ENCODE data around the gene DCST2. TPM values are rescaled to one million over a fixed set of nuclear protein-coding genes. Genes with fewer than 3 reads are reported as not detected.

DCST2 gene
- total RNA-seq, 1 donor from 2014 or later: 2.2 TPM

DNA sequence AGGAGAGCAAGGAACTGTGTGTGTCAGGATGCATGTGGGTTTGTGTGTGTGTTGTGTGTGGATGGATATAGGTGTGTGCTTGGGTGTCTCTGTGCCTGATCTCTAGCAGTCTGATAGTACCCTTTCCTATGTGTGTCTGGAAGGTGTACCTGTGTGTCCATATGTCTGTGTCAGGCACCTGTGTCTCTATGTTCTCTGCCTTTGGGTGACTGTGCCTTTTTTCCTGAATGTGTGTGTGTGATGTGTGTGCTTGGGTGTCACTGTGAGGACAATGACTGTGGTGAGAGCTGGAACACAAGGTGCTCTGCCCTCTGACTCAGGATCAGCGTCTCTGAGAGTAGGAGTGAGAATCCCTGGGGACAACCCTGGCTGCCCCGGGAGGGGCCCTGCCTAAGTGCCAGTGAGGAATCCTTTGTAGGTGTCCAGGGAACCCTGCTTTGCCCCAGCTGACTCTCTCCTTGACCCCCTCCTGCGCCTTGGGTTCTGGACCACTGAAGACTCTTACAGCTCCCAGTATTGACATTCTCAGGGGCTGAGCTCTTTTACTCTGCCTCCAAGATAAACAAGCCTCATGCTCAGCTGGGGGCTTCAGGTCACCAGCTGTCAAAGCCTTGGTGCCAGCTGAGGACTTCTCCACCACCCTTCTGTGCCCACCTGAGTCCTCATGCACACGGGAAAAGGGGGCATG, 44.3 kb upstream of the DCST2 start:
- TF ChIP-seq, protein P1, sequence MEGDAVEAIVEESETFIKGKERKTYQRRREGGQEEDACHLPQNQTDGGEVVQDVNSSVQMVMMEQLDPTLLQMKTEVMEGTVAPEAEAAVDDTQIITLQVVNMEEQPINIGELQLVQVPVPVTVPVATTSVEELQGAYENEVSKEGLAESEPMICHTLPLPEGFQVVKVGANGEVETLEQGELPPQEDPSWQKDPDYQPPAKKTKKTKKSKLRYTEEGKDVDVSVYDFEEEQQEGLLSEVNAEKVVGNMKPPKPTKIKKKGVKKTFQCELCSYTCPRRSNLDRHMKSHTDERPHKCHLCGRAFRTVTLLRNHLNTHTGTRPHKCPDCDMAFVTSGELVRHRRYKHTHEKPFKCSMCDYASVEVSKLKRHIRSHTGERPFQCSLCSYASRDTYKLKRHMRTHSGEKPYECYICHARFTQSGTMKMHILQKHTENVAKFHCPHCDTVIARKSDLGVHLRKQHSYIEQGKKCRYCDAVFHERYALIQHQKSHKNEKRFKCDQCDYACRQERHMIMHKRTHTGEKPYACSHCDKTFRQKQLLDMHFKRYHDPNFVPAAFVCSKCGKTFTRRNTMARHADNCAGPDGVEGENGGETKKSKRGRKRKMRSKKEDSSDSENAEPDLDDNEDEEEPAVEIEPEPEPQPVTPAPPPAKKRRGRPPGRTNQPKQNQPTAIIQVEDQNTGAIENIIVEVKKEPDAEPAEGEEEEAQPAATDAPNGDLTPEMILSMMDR (IDR thresholded peaks at IDR 0.05; ENCODE audit: unreplicated experiment): no peak
- peak overlapping the region; percentile 83 for H3K4me3 Mint-ChIP-seq (ENCODE audit: low read depth)
- H3K9me3 Mint-ChIP-seq (ENCODE audit: low read depth): no peaks in the 10 kb centered on the region
- H3K4me1 Mint-ChIP-seq (ENCODE audit: low read depth): peaks cover 28% of the 10 kb centered on the region
- DNase-seq (ENCODE audit: low spot score, unreplicated experiment): no peak
- no peaks in the 10 kb centered on the region for H3K36me3 Mint-ChIP-seq (ENCODE audit: insufficient read depth)
- H3K27me3 Mint-ChIP-seq: peaks cover 25% of the 10 kb centered on the region
- H3K27ac Mint-ChIP-seq: peak overlapping the region; percentile 5

DNA sequence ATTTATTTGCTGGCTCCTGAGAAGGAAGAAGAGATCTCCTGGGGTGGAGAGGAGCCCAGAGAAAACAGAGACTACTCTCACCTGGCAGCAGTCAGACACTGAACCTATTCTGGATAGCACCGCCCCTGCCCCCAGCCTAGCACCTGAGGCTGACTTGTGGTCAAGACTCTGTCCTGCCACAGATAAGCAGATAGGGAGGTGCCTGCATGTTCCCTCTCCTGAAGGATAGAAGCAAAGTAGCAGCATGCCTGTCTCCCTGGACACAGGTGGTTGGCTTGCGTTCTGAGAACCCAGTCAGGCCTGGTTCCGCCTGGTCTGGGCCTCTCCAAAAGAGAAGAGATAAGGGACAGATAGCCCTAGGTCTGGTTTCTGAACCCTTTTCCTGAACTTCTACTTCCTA, 43.8 kb upstream of the DCST2 start:
- TF ChIP-seq, protein P1 (IDR thresholded peaks at IDR 0.05; ENCODE audit: unreplicated experiment): no peak
- Mint-ChIP-seq H3K9me3 (ENCODE audit: low read depth) (no peaks in the 10 kb centered on the region), H3K27me3 (peaks cover 23% of the 10 kb centered on the region), H3K36me3 (ENCODE audit: insufficient read depth) (no peaks in the 10 kb centered on the region), H3K4me1 (ENCODE audit: low read depth) (peaks cover 25% of the 10 kb centered on the region), H3K27ac (no peak overlapping the region), H3K4me3 (ENCODE audit: low read depth) (peak overlapping the region; percentile 51)
- no peak for DNase-seq (ENCODE audit: low spot score, unreplicated experiment)

DNA sequence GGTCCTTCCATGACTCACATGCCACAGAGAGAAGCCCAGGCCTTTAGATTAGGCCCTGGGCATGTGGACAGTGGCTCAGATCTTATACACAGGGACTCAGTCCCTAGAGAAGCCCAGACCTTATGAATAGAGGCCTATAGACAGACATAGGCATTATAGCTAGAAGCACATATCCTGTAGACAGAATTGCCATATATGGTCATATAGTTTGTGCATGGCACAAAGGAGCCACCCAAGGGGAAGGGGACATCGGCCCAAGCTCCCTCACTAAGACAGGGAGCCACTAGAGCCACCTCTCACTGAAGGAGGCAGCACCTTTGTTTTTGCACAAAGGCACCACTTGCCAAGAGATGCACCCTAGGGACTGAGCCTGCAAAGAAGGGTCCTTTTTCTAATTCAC, 42.8 kb upstream of the DCST2 start:
- DNase-seq (ENCODE audit: low spot score, unreplicated experiment): no peak
- Mint-ChIP-seq H3K4me1 (ENCODE audit: low read depth) (peaks cover 29% of the 10 kb centered on the region), H3K27ac (no peak overlapping the region), H3K36me3 (ENCODE audit: insufficient read depth) (no peaks in the 10 kb centered on the region), H3K27me3 (peaks cover 25% of the 10 kb centered on the region), H3K4me3 (ENCODE audit: low read depth) (no peak overlapping the region), H3K9me3 (ENCODE audit: low read depth) (no peaks in the 10 kb centered on the region)
- TF ChIP-seq, protein P1 (IDR thresholded peaks at IDR 0.05; ENCODE audit: unreplicated experiment): no peak

DNA sequence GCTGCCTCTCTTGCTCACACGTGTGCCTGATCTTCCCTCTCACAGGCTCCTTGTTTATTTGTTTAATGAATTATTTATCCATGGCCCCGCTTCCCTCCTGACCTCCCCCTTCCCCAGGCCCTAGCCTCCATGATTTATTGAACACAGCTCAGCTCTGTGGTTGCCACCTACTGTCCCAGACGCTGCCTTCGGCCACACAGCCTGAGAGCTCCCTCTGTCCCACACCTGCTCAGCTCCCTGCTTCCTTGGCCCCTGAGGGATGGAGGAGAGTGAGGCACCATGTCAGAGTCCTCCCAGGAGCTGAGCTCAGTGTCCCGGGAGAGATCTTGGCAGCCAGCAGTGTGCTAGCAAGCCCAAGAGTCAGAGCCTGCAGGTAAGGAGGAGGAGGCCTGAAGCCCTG, 42.0 kb upstream of the DCST2 start:
- no peak overlapping the region for H3K4me3 Mint-ChIP-seq (ENCODE audit: low read depth)
- no peaks in the 10 kb centered on the region for H3K9me3 Mint-ChIP-seq (ENCODE audit: low read depth)
- peaks cover 27% of the 10 kb centered on the region for H3K4me1 Mint-ChIP-seq (ENCODE audit: low read depth)
- no peaks in the 10 kb centered on the region for H3K36me3 Mint-ChIP-seq (ENCODE audit: insufficient read depth)
- no peak for DNase-seq (ENCODE audit: low spot score, unreplicated experiment)
- peaks cover 23% of the 10 kb centered on the region for H3K27me3 Mint-ChIP-seq
- H3K27ac Mint-ChIP-seq: peak overlapping the region; percentile 88
- TF ChIP-seq, protein P1 (IDR thresholded peaks at IDR 0.05; ENCODE audit: unreplicated experiment): no peak

DNA sequence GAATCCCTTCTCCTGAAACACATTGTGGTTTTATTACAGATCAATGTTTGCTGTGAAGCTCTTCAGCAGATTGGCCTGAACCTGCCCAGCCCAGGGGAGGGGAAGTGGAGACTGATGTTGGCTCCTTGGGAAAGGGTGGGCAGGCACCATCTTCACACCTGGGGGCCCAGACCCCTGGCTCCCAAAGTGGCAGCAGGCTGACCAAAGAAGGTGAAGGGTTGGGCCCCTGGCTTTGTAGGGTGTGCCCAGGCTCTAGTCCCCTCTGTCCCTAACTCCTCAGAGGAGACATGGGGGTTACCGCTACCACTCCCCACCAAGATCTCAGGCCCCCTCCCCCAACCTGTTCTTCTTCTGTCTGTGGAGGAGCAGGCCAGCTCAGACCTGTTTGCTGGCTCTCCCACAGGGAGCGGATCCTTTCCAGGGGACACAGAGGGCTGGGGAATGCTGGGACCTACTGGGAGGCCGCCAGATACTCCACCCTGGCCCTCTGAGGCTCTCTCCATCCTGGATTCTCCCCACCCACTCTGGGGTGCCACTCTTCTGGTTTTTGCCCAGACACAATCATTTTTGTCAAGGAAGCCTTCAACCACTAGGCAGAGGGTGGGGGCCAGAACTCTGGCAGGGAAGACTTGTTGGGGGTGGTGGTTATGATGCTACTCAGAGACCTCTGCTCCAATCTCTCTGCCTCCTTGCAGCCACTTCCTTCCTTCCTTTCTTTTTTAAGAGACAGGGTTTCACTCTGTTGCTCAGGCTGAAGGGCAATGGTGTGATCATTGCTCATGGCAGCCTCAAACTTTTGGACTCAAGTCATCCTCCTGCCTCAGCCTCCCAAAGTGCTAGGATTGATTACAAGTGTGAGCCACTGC, 40.0 kb upstream of the DCST2 start:
- TF ChIP-seq, protein P1 (IDR thresholded peaks at IDR 0.05; ENCODE audit: unreplicated experiment): no peak
- Mint-ChIP-seq H3K36me3 (ENCODE audit: insufficient read depth) (peaks cover 4% of the 10 kb centered on the region), H3K9me3 (ENCODE audit: low read depth) (no peaks in the 10 kb centered on the region), H3K4me1 (ENCODE audit: low read depth) (peaks cover 23% of the 10 kb centered on the region), H3K27me3 (peaks cover 16% of the 10 kb centered on the region), H3K4me3 (ENCODE audit: low read depth) (no peak overlapping the region), H3K27ac (no peak overlapping the region)
- no peak for DNase-seq (ENCODE audit: low spot score, unreplicated experiment)
